ENCODE measurements around the gene MIR17HG. TPM values are rescaled to one million over a fixed set of nuclear protein-coding genes. Genes with fewer than 3 reads are reported as not detected.
"Not testable (repeated sequence)": the region's sequence is repeated elsewhere in the genome, so short reads cannot be mapped to it uniquely, and the experiment has no call there.

The MIR17HG gene
- total RNA-seq, 4 donors from 2014 or later, result 2.2 to 12.1 (median 6.4) TPM

- H3K9me3 ChIP-seq, result no peaks in the 10 kb centered on the region
- peaks cover 8 to 18% of the 10 kb centered on the region in 2 donors for H3K36me3 ChIP-seq
- H3K27me3 ChIP-seq, result no peaks in the 10 kb centered on the region
- intact Hi-C loops (cut with DNase I), result no loop called here
- H3K27ac ChIP-seq, result no peak overlapping the region
- 69 to 73% methylated on average over 5 of the region's 5 CpGs for WGBS, 2 donors
- H3K4me1 ChIP-seq, result peaks cover 41 to 43% of the 10 kb centered on the region in 2 donors
- no peak for TF ChIP-seq POLR2A (IDR thresholded peaks at IDR 0.05)
- TF ChIP-seq, protein P1, sequence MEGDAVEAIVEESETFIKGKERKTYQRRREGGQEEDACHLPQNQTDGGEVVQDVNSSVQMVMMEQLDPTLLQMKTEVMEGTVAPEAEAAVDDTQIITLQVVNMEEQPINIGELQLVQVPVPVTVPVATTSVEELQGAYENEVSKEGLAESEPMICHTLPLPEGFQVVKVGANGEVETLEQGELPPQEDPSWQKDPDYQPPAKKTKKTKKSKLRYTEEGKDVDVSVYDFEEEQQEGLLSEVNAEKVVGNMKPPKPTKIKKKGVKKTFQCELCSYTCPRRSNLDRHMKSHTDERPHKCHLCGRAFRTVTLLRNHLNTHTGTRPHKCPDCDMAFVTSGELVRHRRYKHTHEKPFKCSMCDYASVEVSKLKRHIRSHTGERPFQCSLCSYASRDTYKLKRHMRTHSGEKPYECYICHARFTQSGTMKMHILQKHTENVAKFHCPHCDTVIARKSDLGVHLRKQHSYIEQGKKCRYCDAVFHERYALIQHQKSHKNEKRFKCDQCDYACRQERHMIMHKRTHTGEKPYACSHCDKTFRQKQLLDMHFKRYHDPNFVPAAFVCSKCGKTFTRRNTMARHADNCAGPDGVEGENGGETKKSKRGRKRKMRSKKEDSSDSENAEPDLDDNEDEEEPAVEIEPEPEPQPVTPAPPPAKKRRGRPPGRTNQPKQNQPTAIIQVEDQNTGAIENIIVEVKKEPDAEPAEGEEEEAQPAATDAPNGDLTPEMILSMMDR (IDR thresholded peaks at IDR 0.05), result no peak
- DNase-seq, result no peak
- no peak overlapping the region for H3K4me3 ChIP-seq (replicated peaks in 1 of 3)
Measured at GRCh38 chr13:91349992-91350911, 2.8 kb downstream of the MIR17HG start.

- Histone ChIP-seq H3K4me3 (replicated peaks in 1 of 3) (no peak overlapping the region), H3K4me1 (peaks cover 41 to 43% of the 10 kb centered on the region in 2 donors), H3K36me3 (peaks cover 13 to 19% of the 10 kb centered on the region in 2 donors), H3K9me3 (no peaks in the 10 kb centered on the region), H3K27ac (no peak overlapping the region), H3K27me3 (no peaks in the 10 kb centered on the region)
- intact Hi-C loops (cut with DNase I), result no loop called here
- no peak for DNase-seq
- WGBS, 2 donors, result 96 to 98% methylated on average over 5 of the region's 5 CpGs
- TF ChIP-seq POLR2A (IDR thresholded peaks at IDR 0.05), result no peak
- TF ChIP-seq, protein P1 (IDR thresholded peaks at IDR 0.05), result no peak
Measured at GRCh38 chr13:91351123-91351522, 3.6 kb downstream of the MIR17HG start.

DNA sequence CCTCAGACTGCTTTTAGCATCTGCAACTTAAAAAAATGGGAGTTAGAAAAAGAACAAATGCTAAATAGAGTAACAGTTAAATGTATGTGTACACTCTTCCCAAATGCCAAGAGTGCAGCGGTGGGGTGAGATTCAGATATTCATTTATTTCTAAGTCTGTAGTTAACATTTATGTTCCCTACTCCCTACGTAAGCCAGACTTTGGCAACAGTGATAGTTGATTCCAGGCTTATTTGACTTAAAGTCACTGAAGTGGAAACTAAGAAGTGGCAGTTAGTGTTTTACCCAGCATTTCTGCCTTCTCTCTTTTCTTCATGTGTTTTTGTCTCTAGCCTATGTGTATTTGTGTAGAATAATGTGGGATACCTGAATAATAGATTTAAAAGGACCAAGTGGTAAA, 4.5 kb downstream of the MIR17HG start:
- Histone ChIP-seq H3K9me3 (no peaks in the 10 kb centered on the region), H3K27me3 (no peaks in the 10 kb centered on the region), H3K4me1 (peaks cover 41 to 43% of the 10 kb centered on the region in 2 donors), H3K4me3 (replicated peaks in 1 of 3) (no peak overlapping the region), H3K36me3 (peaks cover 13 to 19% of the 10 kb centered on the region in 2 donors), H3K27ac (peak overlapping the region in 1 of 3 donors; percentile 68)
- TF ChIP-seq POLR2A (IDR thresholded peaks at IDR 0.05), result no peak
- TF ChIP-seq, protein P1 (IDR thresholded peaks at IDR 0.05), result no peak
- intact Hi-C loops (cut with DNase I), result no loop called here
- 54 to 60% methylated on average over 2 of the region's 2 CpGs for WGBS, 2 donors
- DNase-seq, result no peak

DNA sequence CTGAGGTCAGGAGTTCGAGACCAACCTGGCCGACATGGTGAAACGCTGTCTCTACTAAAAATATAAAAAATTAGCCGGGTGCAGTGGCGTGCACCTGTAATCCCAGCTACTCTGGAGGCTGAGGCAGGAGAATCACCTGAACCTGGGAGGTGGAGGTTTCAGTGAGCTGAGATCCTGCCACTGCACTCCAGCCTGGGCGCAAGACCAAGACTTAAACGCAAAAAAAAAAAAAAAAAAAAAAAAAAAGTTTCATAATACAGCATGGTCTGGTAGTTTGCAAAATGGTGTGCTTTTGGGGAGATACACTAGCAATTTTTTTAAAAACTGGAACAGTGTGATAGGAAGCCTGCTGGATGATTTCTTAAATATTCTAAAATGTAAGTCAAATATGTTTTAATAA, 5.4 kb downstream of the MIR17HG start:
- H3K27me3 ChIP-seq; H3K9me3 ChIP-seq; intact Hi-C loops (cut with DNase I); H3K4me3 ChIP-seq (replicated peaks in 1 of 3); DNase-seq: not testable (repeated sequence)
- peak overlapping the region; percentile 7 to 68 (median 44) for H3K27ac ChIP-seq
- peaks cover 13 to 19% of the 10 kb centered on the region in 2 donors for H3K36me3 ChIP-seq
- peaks cover 41 to 43% of the 10 kb centered on the region in 2 donors for H3K4me1 ChIP-seq
- WGBS, 2 donors, result 88 to 90% methylated on average over 7 of the region's 7 CpGs

- no peak for DNase-seq
- H3K27ac ChIP-seq, result peak overlapping the region; percentile 7 to 68 (median 44)
- H3K36me3 ChIP-seq, result peaks cover 13 to 19% of the 10 kb centered on the region in 2 donors
- TF ChIP-seq POLR2A (IDR thresholded peaks at IDR 0.05), result no peak
- TF ChIP-seq, protein P1 (IDR thresholded peaks at IDR 0.05), result no peak
- no peaks in the 10 kb centered on the region for H3K27me3 ChIP-seq
- no peak overlapping the region for H3K4me3 ChIP-seq (replicated peaks in 1 of 3)
- peaks cover 41 to 43% of the 10 kb centered on the region in 2 donors for H3K4me1 ChIP-seq
- no peaks in the 10 kb centered on the region for H3K9me3 ChIP-seq
- intact Hi-C loops (cut with DNase I), result no loop called here
- WGBS, 2 donors, result 2 to 10% methylated on average over 1 of the region's 1 CpG
Measured at GRCh38 chr13:91353494-91353893, 6.0 kb downstream of the MIR17HG start.

Data from thyroid gland (tissue), 4 donors.